MM.1S (cell line): ENCODE results near the gene DHX30.

Source experiments
- EZH2phosphoT487 ChIP-seq: fragments of 300-600 bp; sonication (generic); IDR thresholded peaks from 2 replicates; pipeline ENCODE4 v1.6.1; 2018; ENCODE audit warnings: antibody characterized with exemption, low read length
- TF ChIP-seq, protein P1 (sequence below): fragments of 300-600 bp; sonication (generic); IDR thresholded peaks from 2 replicates; pipeline ENCODE4 v1.5.1; 2016; ENCODE audit warnings: antibody characterized with exemption, low read length, mixed read lengths

DNA sequence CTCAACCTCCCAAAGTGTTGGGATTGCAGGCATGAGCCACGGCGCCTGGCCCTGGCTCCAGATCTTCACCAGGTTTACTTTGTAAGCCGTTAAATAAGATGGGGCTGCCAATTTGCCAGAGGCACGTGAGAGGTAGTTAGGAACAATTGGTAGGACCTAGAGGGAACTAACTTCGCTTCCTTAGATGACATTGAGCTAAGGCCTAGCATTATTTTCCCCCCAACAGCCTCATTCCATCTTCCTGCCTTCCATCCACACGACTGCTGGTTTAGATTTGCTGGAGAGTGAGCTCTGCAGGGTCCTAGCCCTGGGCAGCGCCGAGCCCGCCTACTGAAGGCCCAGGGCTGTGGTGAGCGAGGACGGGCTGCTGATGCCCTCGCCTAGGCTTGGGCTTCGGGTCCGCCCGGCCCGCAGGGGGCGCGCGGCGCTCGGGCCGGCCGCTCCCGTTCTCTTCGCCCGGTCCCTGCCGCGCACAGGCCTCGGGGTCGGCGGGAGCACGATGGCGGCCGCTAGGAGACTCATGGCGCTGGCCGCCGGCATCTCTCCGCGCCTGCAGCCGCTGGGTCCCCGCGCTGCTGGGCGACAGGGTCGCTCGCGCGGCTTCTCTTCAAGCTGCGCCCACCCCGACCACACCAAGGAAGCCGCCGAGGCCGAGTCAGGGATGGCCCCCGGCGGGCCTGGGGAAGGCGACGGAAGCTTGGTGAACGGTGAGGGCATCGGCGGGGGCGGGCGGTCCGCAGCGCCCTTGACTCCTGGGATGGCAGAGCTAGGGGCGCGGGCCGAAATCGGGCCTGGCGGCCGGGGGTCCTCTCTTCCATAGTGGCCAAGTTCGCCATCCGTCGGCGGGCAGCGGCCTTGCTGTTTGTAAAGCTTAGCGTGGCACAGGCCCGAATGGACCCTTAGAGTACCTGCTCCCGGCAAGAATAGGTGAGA is 21.9 kb downstream of the DHX30 start:
- TF ChIP-seq, protein P1, sequence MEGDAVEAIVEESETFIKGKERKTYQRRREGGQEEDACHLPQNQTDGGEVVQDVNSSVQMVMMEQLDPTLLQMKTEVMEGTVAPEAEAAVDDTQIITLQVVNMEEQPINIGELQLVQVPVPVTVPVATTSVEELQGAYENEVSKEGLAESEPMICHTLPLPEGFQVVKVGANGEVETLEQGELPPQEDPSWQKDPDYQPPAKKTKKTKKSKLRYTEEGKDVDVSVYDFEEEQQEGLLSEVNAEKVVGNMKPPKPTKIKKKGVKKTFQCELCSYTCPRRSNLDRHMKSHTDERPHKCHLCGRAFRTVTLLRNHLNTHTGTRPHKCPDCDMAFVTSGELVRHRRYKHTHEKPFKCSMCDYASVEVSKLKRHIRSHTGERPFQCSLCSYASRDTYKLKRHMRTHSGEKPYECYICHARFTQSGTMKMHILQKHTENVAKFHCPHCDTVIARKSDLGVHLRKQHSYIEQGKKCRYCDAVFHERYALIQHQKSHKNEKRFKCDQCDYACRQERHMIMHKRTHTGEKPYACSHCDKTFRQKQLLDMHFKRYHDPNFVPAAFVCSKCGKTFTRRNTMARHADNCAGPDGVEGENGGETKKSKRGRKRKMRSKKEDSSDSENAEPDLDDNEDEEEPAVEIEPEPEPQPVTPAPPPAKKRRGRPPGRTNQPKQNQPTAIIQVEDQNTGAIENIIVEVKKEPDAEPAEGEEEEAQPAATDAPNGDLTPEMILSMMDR: peak; percentile 86
- no peak for TF ChIP-seq EZH2phosphoT487
